Measurements from ENCODE around the gene SRC. TPM values are rescaled to one million over a fixed set of nuclear protein-coding genes. Genes with fewer than 3 reads are reported as not detected.

The SRC gene
- total RNA-seq, 5 donors from 2014 or later (not counting 1 experiment from before 2014, with no cell fraction given), result 1.4 to 4.5 (median 2.0) TPM

DNA sequence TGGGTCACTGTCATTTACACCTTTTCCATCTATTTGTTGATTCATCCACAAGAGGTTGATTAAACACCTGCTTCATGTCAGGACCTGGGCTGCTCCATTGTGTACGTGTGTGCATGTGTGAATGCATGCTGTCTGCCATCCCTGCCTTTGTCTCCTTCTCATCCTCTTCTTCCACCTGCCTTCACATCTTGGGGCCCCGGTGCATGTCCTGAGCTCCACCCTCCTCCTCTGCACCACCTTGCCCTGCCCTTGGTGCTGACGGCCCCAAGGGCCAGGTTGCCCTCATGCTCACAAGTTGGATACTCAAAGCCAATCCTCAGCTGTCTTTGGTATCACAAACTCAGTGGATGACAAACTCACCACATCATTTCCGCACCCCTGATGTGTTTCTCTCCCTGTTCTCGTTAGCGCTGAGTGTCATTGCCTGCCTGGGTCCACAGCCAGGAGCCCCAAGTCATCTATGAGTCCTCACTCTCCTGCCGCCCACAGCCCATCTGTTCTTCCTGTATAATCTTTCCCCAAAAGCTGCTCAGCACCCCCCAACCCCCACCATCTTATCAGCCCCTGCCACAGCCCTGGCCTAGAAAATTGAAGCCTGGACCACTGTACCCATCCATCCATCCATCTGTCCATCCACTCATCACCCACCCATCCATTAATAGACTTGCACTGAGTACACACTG is 85.0 kb downstream of the SRC start:
- ChIA-PET POLR2A (no interaction called here), CTCF (interaction anchor here in 1 of 2 donors (0.6 kb wide), 1 partner anchor 1209 kb away, joined by 3 read pairs; no protein-coding TSS in a partner anchor)
- H3K9me3 Mint-ChIP-seq, result no peaks in the 10 kb centered on the region
- ATAC-seq (replicated peaks in 1 of 4) (no peak), DNase-seq (no peak)
- Histone ChIP-seq H3K4me1 (ENCODE audit: control insufficient read depth in 1 of 2, extremely low read depth in 1 of 2, insufficient read depth in 2 of 2, low read length in 2 of 2) (no peaks in the 10 kb centered on the region), H3K27me3 (replicated peaks in 1 of 2; ENCODE audit: control insufficient read depth in 2 of 2, extremely low read depth in 1 of 2, insufficient read depth in 2 of 2, low read length in 1 of 2) (peaks cover 0 to 25% of the 10 kb centered on the region in 2 experiments), H3K27ac (ENCODE audit: low read length) (no peak overlapping the region), H3K36me3 (ENCODE audit: control insufficient read depth in 2 of 2, extremely low read depth in 1 of 2, insufficient read depth in 1 of 2, low read length in 1 of 2) (no peaks in the 10 kb centered on the region), H3K9me3 (no peaks in the 10 kb centered on the region), H3K4me3 (ENCODE audit: control insufficient read depth in 1 of 2, extremely low read depth in 1 of 2, low read length in 1 of 2) (no peak overlapping the region)
- no peak overlapping the region for H3K27ac Mint-ChIP-seq
- no peaks in the 10 kb centered on the region for H3K36me3 Mint-ChIP-seq
- WGBS (ENCODE audit: insufficient coverage), result 87% methylated on average over 7 of the region's 7 CpGs
- H3K27me3 Mint-ChIP-seq, result no peaks in the 10 kb centered on the region
- no peaks in the 10 kb centered on the region for H3K4me1 Mint-ChIP-seq
- no peak overlapping the region for H3K4me3 Mint-ChIP-seq

DNA sequence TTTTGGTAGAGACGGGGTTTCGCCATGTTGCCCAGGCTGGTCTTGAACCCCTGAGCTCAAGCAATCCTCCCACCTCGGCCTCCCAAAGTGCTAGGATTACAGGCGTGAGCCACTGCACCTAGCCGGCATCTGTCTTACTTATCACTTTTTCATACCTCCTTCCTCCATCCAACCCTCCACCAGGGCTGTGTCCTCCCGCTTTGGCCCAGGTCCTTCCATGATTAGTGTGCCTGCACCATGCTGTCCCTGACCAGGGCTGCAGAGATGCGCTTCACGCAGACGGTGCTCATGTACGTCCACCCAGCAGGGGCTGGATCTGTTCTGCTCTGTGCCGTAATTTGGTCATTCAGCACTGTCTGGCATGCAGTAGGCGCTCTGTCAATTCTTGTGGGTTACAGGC is 85.8 kb downstream of the SRC start:
- Mint-ChIP-seq H3K27me3 (peaks cover 0 to 2% of the 10 kb centered on the region in 2 donors), H3K4me3 (no peak overlapping the region), H3K27ac (no peak overlapping the region), H3K36me3 (no peaks in the 10 kb centered on the region), H3K4me1 (no peaks in the 10 kb centered on the region), H3K9me3 (no peaks in the 10 kb centered on the region)
- Histone ChIP-seq H3K27ac (ENCODE audit: low read length) (no peak overlapping the region), H3K9me3 (no peaks in the 10 kb centered on the region), H3K36me3 (ENCODE audit: control insufficient read depth in 2 of 2, extremely low read depth in 1 of 2, insufficient read depth in 1 of 2, low read length in 1 of 2) (no peaks in the 10 kb centered on the region), H3K4me3 (ENCODE audit: control insufficient read depth in 1 of 2, extremely low read depth in 1 of 2, low read length in 1 of 2) (no peak overlapping the region), H3K27me3 (replicated peaks in 1 of 2; ENCODE audit: control insufficient read depth in 2 of 2, extremely low read depth in 1 of 2, insufficient read depth in 2 of 2, low read length in 1 of 2) (peaks cover 0 to 23% of the 10 kb centered on the region in 2 experiments), H3K4me1 (ENCODE audit: control insufficient read depth in 1 of 2, extremely low read depth in 1 of 2, insufficient read depth in 2 of 2, low read length in 2 of 2) (no peaks in the 10 kb centered on the region)
- DNase-seq (no peak), ATAC-seq (replicated peaks in 1 of 4) (no peak)
- 93% methylated on average over 9 of the region's 12 CpGs for WGBS (ENCODE audit: insufficient coverage)
- POLR2A ChIA-PET, result interaction anchor here in 1 of 2 donors (0.6 kb wide), 1 partner anchor 304 kb away, joined by 8 read pairs; no protein-coding TSS in a partner anchor
- CTCF ChIA-PET, result no interaction called here

GRCh38 chr20:37432606-37433005 is 86.7 kb downstream of the SRC start:
- no peaks in the 10 kb centered on the region for H3K9me3 Mint-ChIP-seq
- H3K36me3 Mint-ChIP-seq, result no peaks in the 10 kb centered on the region
- H3K4me3 ChIP-seq (ENCODE audit: control insufficient read depth in 1 of 2, extremely low read depth in 1 of 2, low read length in 1 of 2), result no peak overlapping the region
- no peak overlapping the region for H3K4me3 Mint-ChIP-seq
- DNase-seq (no peak), ATAC-seq (replicated peaks in 1 of 4) (no peak)
- CTCF ChIA-PET, result no interaction called here
- H3K27me3 Mint-ChIP-seq, result peaks cover 0 to 3% of the 10 kb centered on the region in 2 donors
- H3K27ac Mint-ChIP-seq, result no peak overlapping the region
- no peaks in the 10 kb centered on the region for H3K4me1 Mint-ChIP-seq
- H3K4me1 ChIP-seq (ENCODE audit: control insufficient read depth in 1 of 2, extremely low read depth in 1 of 2, insufficient read depth in 2 of 2, low read length in 2 of 2), result no peaks in the 10 kb centered on the region
- H3K36me3 ChIP-seq (ENCODE audit: control insufficient read depth in 2 of 2, extremely low read depth in 1 of 2, insufficient read depth in 1 of 2, low read length in 1 of 2), result no peaks in the 10 kb centered on the region
- H3K9me3 ChIP-seq, result no peaks in the 10 kb centered on the region
- H3K27me3 ChIP-seq (replicated peaks in 1 of 2; ENCODE audit: control insufficient read depth in 2 of 2, extremely low read depth in 1 of 2, insufficient read depth in 2 of 2, low read length in 1 of 2), result peaks cover 0 to 25% of the 10 kb centered on the region in 2 experiments
- POLR2A ChIA-PET, result no interaction called here
- no peak overlapping the region for H3K27ac ChIP-seq (ENCODE audit: low read length)
- WGBS (ENCODE audit: insufficient coverage), result 11% methylated on average over 1 of the region's 1 CpG

GRCh38 chr20:37435607-37436006 is 89.7 kb downstream of the SRC start:
- Histone ChIP-seq H3K4me3 (ENCODE audit: control insufficient read depth in 1 of 2, extremely low read depth in 1 of 2, low read length in 1 of 2) (no peak overlapping the region), H3K4me1 (ENCODE audit: control insufficient read depth in 1 of 2, extremely low read depth in 1 of 2, insufficient read depth in 2 of 2, low read length in 2 of 2) (no peaks in the 10 kb centered on the region), H3K9me3 (no peaks in the 10 kb centered on the region), H3K27me3 (replicated peaks in 1 of 2; ENCODE audit: control insufficient read depth in 2 of 2, extremely low read depth in 1 of 2, insufficient read depth in 2 of 2, low read length in 1 of 2) (peaks cover 0 to 33% of the 10 kb centered on the region in 2 experiments), H3K27ac (ENCODE audit: low read length) (no peak overlapping the region), H3K36me3 (ENCODE audit: control insufficient read depth in 2 of 2, extremely low read depth in 1 of 2, insufficient read depth in 1 of 2, low read length in 1 of 2) (no peaks in the 10 kb centered on the region)
- Mint-ChIP-seq H3K9me3 (no peaks in the 10 kb centered on the region), H3K36me3 (no peaks in the 10 kb centered on the region), H3K27ac (no peak overlapping the region), H3K4me3 (no peak overlapping the region), H3K27me3 (peaks cover 3 to 12% of the 10 kb centered on the region in 2 donors), H3K4me1 (no peaks in the 10 kb centered on the region)
- WGBS (ENCODE audit: insufficient coverage), result 60% methylated on average over 4 of the region's 4 CpGs
- ChIA-PET CTCF (no interaction called here), POLR2A (no interaction called here)
- ATAC-seq (replicated peaks in 1 of 4) (no peak), DNase-seq (no peak)

DNA sequence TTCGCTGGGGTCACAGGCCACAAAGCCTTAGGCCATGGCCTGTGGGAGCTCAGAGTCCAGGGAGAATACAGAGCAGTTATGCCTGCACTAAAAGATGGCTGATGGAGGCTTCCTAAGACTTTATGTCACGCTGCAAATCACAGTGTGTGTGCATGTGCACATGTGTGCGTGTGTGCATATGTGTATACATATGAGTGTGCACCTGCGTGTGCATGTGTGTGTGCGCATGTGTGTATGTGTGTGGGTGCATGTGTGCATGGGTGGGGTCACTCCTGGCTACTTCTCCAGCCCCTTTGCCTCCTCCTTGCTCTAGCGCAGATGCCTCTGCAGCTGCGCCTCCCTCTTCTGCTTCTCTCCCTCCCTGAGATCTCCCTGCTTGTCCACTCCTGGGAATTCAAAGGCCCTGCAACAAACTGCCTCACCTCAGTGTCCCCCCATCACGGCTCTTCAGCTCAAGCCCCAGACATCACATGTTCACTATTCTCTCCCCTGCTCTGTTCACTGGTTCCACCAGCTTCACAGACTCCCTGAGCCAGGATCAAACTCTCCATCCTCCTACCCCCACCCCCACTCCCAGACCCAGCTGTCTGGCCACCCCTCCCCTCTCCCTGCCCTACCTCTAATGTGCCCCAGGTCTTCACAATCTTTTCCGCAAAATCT is 90.7 kb downstream of the SRC start:
- no peak overlapping the region for H3K27ac ChIP-seq (ENCODE audit: low read length)
- Mint-ChIP-seq H3K9me3 (no peaks in the 10 kb centered on the region), H3K4me1 (no peaks in the 10 kb centered on the region), H3K4me3 (no peak overlapping the region), H3K36me3 (no peaks in the 10 kb centered on the region), H3K27ac (no peak overlapping the region), H3K27me3 (peaks cover 3 to 12% of the 10 kb centered on the region in 2 donors)
- H3K4me1 ChIP-seq (ENCODE audit: control insufficient read depth in 1 of 2, extremely low read depth in 1 of 2, insufficient read depth in 2 of 2, low read length in 2 of 2), result no peaks in the 10 kb centered on the region
- DNase-seq, result no peak
- no peaks in the 10 kb centered on the region for H3K36me3 ChIP-seq (ENCODE audit: control insufficient read depth in 2 of 2, extremely low read depth in 1 of 2, insufficient read depth in 1 of 2, low read length in 1 of 2)
- ATAC-seq (replicated peaks in 1 of 4), result no peak
- H3K27me3 ChIP-seq (replicated peaks in 1 of 2; ENCODE audit: control insufficient read depth in 2 of 2, extremely low read depth in 1 of 2, insufficient read depth in 2 of 2, low read length in 1 of 2), result peaks cover 0 to 30% of the 10 kb centered on the region in 2 experiments
- ChIA-PET CTCF (no interaction called here), POLR2A (no interaction called here)
- WGBS (ENCODE audit: insufficient coverage), result 82% methylated on average over 5 of the region's 9 CpGs
- H3K9me3 ChIP-seq, result no peaks in the 10 kb centered on the region
- H3K4me3 ChIP-seq (ENCODE audit: control insufficient read depth in 1 of 2, extremely low read depth in 1 of 2, low read length in 1 of 2), result no peak overlapping the region

DNA sequence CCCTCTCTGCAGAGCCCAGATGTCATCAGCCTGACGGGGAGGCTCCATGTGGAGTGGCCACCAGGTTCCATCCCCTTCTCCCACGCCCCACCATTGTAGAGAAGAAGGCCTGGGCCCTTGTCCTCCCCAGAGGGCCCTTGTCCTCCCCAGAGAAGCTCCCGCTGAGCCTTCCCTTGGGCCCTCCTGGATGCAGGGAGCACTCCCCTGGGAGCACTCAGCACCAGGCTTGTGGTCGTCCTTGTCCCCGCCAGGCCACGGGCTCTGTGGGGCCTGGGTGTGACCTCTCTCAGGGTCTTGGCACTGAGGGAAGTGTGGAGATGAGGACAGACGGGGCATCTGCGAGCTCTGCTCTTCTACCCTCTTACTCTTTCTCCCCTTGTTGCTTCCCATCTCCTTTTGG is 91.7 kb downstream of the SRC start:
- Mint-ChIP-seq H3K36me3 (no peaks in the 10 kb centered on the region), H3K4me3 (no peak overlapping the region), H3K27ac (no peak overlapping the region), H3K4me1 (no peaks in the 10 kb centered on the region), H3K9me3 (no peaks in the 10 kb centered on the region), H3K27me3 (peaks cover 3 to 12% of the 10 kb centered on the region in 2 donors)
- POLR2A ChIA-PET, result no interaction called here
- DNase-seq (no peak), ATAC-seq (replicated peaks in 1 of 4) (no peak)
- no peaks in the 10 kb centered on the region for H3K4me1 ChIP-seq (ENCODE audit: control insufficient read depth in 1 of 2, extremely low read depth in 1 of 2, insufficient read depth in 2 of 2, low read length in 2 of 2)
- H3K36me3 ChIP-seq (ENCODE audit: control insufficient read depth in 2 of 2, extremely low read depth in 1 of 2, insufficient read depth in 1 of 2, low read length in 1 of 2), result no peaks in the 10 kb centered on the region
- CTCF ChIA-PET, result no interaction called here
- no CpG with 5 or more reads among the region's 8 CpGs for WGBS (ENCODE audit: insufficient coverage)
- no peak overlapping the region for H3K27ac ChIP-seq (ENCODE audit: low read length)
- H3K27me3 ChIP-seq (replicated peaks in 1 of 2; ENCODE audit: control insufficient read depth in 2 of 2, extremely low read depth in 1 of 2, insufficient read depth in 2 of 2, low read length in 1 of 2), result peaks cover 0 to 28% of the 10 kb centered on the region in 2 experiments
- no peak overlapping the region for H3K4me3 ChIP-seq (ENCODE audit: control insufficient read depth in 1 of 2, extremely low read depth in 1 of 2, low read length in 1 of 2)
- H3K9me3 ChIP-seq, result no peaks in the 10 kb centered on the region
